DMS53 treated with DMSO at 0.1 percent for 48 hours (cell line): ENCODE measurements around the gene BAIAP2L1.

Experiments used
- DNase-seq: peaks from one replicate; lab custom pipeline; 2025; ENCODE audit not compliant: unreplicated experiment; lab: John Stamatoyannopoulos, UW

Gene BAIAP2L1

DNA sequence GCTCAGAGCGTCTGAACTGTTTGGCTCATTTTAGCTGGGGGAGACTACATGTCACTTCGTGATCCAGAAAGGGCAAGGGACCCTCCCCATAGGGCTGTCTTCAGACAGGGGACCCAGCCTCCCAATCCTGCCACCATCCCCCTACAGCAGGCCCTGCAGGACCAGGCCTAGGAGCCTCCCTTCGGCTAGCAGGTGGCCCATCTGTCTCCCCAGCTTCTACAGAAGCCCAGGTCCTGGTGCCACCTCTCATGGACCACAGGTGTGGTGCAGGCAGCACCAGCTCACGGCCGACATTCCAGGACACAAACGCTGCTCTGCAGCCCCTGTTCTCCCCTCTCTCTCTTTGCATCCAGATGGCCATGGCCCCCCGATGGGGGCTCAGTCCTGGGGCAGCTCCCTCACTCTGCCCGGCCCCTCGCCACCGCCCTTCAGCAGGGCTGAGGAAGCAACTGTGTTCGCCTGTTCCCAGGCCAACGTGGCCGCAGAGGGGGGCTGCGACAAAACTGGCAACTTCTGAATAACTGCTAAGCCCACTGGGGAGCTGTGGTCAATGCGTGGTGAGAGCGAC lies 159.1 kb downstream of the BAIAP2L1 start:
- DNase-seq, result no peak
